Measurements from ENCODE around the gene OR51Q1.

The OR51Q1 gene

DNA sequence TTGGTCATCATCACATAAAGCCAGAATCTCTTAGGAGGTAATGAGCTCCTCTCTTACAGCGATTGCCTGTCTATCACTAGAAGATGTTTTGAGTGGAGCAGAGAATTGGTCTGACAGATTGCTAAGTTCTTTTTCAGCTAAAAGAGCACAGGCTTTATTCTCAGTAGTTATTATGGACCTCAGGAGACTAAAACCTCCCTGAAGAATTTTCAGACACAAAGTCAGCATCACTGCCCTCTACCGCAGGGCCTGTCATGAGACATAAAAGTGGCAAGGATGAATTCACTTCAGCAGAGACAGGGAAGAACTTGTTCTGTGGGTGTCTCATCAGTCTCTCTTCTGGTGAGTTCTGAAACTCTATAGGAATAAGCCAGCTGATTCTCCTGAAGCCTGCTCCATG is 27.1 kb downstream of the OR51Q1 start, which contains the start of gene OR51I2:
Gene OR51I2, plus strand, starts transcription at position 301 of the 400 bp plus-strand sequence. CDS start 4,166 bp downstream, outside the sequence.
- no peak within 1 kb of the TSS for H3K9ac ChIP-seq (ENCODE audit: low read length)

DNA sequence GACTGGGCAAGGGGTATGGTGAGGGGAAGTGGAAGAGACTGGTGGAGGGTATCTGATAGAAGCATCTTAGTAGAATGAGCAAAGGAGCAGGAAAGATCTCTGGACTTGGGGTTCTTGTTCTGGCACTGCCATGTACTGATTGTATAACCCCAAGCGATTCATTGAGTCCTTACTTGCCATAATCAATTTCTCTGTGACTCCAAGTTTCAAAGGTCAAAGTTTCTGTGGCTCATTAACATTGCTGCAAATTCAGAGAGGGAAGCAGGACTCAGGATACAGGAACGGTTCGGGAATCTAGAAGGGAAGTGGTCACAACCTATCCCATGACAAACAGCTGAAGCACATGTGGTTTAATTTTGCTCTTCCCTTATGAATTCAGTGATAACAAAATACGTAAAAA is 27.5 kb downstream of the OR51Q1 start:
- Histone ChIP-seq H3K4me3 (ENCODE audit: low read length) (no peak overlapping the region), H3K9me3 (ENCODE audit: control insufficient read depth, low read length) (no peaks in the 10 kb centered on the region), H3K36me3 (ENCODE audit: control insufficient read depth, insufficient read depth, low read length) (no peaks in the 10 kb centered on the region), H3K4me1 (ENCODE audit: control insufficient read depth, insufficient read depth, low read length) (no peaks in the 10 kb centered on the region), H3K9ac (ENCODE audit: low read length) (no peak overlapping the region), H3K27me3 (ENCODE audit: control insufficient read depth, insufficient read depth, low read length) (no peaks in the 10 kb centered on the region)

More for the DNA sequence above, 27.1 kb downstream of the OR51Q1 start, which contains the start of gene OR51I2:
- no peak within 1 kb of the TSS for H3K4me3 ChIP-seq (ENCODE audit: low read length)
- no peaks in the 10 kb centered on the region for H3K27me3 ChIP-seq (ENCODE audit: control insufficient read depth, insufficient read depth, low read length)
- no peaks in the 10 kb centered on the region for H3K36me3 ChIP-seq (ENCODE audit: control insufficient read depth, insufficient read depth, low read length)
- H3K4me1 ChIP-seq (ENCODE audit: control insufficient read depth, insufficient read depth, low read length) = no peaks in the 10 kb centered on the region
- H3K9me3 ChIP-seq (ENCODE audit: control insufficient read depth, low read length) = no peaks in the 10 kb centered on the region

DNA sequence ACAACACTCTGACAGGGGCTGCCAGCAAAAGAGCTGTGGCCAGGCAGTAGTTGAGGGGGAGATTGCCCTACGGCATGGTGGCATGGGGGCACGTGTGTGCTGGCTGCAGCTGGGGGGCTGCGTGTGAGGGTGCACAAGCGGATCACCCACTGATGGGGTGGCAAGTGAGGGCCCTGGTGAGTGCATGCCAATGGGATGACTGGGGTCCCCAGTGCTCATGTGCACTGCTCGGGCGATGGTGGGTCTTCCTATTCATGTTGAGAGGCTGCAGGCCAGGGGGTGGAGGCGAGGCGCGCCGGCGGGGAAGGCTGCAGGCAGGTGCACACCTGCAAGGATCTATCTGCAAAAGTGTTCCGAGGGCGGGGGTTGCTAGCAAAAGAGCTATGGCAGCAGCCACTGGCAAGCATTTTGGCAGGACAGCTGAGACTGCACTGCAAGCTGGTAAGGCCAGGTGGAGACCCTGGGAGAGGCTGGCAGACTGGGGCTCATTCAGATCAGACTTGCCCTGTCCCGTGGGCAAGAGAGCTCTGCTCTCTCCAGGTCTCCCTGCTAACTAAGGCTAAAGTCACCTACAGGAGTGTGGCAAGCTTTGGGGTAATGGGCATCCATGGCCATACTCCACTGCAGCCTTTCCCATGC is 39.2 kb downstream of the OR51Q1 start:
- Histone ChIP-seq H3K36me3 (ENCODE audit: control insufficient read depth, insufficient read depth, low read length) (no peaks in the 10 kb centered on the region), H3K4me1 (ENCODE audit: control insufficient read depth, insufficient read depth, low read length) (no peaks in the 10 kb centered on the region), H3K27me3 (ENCODE audit: control insufficient read depth, insufficient read depth, low read length) (no peaks in the 10 kb centered on the region), H3K4me3 (ENCODE audit: low read length) (no peak overlapping the region), H3K9ac (ENCODE audit: low read length) (no peak overlapping the region), H3K9me3 (ENCODE audit: control insufficient read depth, low read length) (no peaks in the 10 kb centered on the region)

DNA sequence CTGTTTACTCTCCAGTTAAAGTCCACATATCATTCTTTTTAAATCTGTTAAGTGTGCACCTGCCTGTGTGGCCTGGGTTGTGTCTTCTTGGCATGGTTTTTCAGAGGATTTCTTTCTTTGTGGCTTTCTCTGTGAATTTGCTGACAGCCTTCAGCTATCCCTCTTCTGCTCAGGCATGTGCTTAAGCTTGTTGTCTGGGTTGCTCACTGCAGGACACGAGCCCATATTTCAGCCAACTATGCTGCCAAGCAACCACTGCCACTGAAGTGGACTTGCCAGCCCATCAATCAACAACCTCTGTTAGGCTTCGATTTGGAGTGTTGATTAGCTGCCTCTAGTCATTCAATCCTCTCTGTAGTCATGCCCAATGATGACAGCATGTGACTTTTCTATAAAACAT is 45.6 kb downstream of the OR51Q1 start:
- no peak overlapping the region for H3K9ac ChIP-seq (ENCODE audit: low read length)
- no peak overlapping the region for H3K4me3 ChIP-seq (ENCODE audit: low read length)
- H3K9me3 ChIP-seq (ENCODE audit: control insufficient read depth, low read length) = no peaks in the 10 kb centered on the region
- H3K4me1 ChIP-seq (ENCODE audit: control insufficient read depth, insufficient read depth, low read length) = no peaks in the 10 kb centered on the region
- H3K36me3 ChIP-seq (ENCODE audit: control insufficient read depth, insufficient read depth, low read length) = no peaks in the 10 kb centered on the region
- no peaks in the 10 kb centered on the region for H3K27me3 ChIP-seq (ENCODE audit: control insufficient read depth, insufficient read depth, low read length)

Measured in mucosa of stomach (tissue), 1 donor.